GM21447 (cell line): ENCODE results near the gene GNG13.

Experiments used
- ATAC-seq: cut with Tn5 transposase; IDR thresholded peaks from one replicate; pipeline ENCODE4 v1.9.1; 2021; ENCODE audit not compliant: unreplicated experiment

GNG13 gene

GRCh38 chr16:795580-796229 lies 4.8 kb downstream of the GNG13 start:
- no peak for ATAC-seq

GRCh38 chr16:794853-795466 lies 5.6 kb downstream of the GNG13 start:
- no peak for ATAC-seq

GRCh38 chr16:794091-794822 lies 6.3 kb downstream of the GNG13 start:
- no peak for ATAC-seq

GRCh38 chr16:793414-793813 lies 7.1 kb downstream of the GNG13 start:
- no peak for ATAC-seq

- no peak for ATAC-seq
Measured at GRCh38 chr16:792221-792995, 8.1 kb downstream of the GNG13 start.

- no peak for ATAC-seq
Measured at GRCh38 chr16:791131-791530, 9.4 kb downstream of the GNG13 start.

- ATAC-seq: no peak
Measured at GRCh38 chr16:790086-790485, 10.4 kb downstream of the GNG13 start.

GRCh38 chr16:789191-789850 lies 11.2 kb downstream of the GNG13 start:
- no peak for ATAC-seq

GRCh38 chr16:788399-789126 lies 12.0 kb downstream of the GNG13 start, which contains the start of gene CHTF18:
Gene CHTF18 (plus strand): TSS chr16:788620. CDS start chr16:788685, 65 bp downstream.
- ATAC-seq: peak; percentile 62

- peak; percentile 15 for ATAC-seq
Measured at GRCh38 chr16:787978-788398, 12.5 kb downstream of the GNG13 start, which contains the start of gene RPUSD1. Gene RPUSD1 (minus strand): TSS chr16:788381. CDS start chr16:787737, 644 bp downstream.

GRCh38 chr16:787321-787966 lies 13.1 kb downstream of the GNG13 start:
- no peak for ATAC-seq

GRCh38 chr16:785563-786535 lies 14.7 kb downstream of the GNG13 start:
- no peak for ATAC-seq

GRCh38 chr16:784431-784830 lies 16.1 kb downstream of the GNG13 start:
- ATAC-seq: no peak

- no peak for ATAC-seq
Measured at GRCh38 chr16:783404-784161, 17.0 kb downstream of the GNG13 start.

- no peak for ATAC-seq
Measured at GRCh38 chr16:782766-783403, 17.6 kb downstream of the GNG13 start.

GRCh38 chr16:782258-782657 lies 18.3 kb downstream of the GNG13 start:
- no peak for ATAC-seq

- ATAC-seq: no peak
Measured at GRCh38 chr16:781346-782010, 19.1 kb downstream of the GNG13 start.
